BJ (cell line): Measurements from ENCODE around the gene SLC39A10. TPM values are rescaled to one million over a fixed set of nuclear protein-coding genes. Genes with fewer than 3 reads are reported as not detected.

Experiments
- CTCF ChIA-PET: fragments of 350-600 bp; formaldehyde crosslinking; extraction: SDS; loops from one replicate; lab custom pipeline; 2021; ENCODE audit warnings: antibody characterized with exemption, inconsistent platforms; lab: Yijun Ruan, JAX
- POLR2A ChIA-PET: fragments of 300-600 bp; sonication (Branson Sonifier 250); formaldehyde crosslinking; extraction: SDS; loops from one replicate; lab custom pipeline; 2021; ENCODE audit warnings: antibody characterized with exemption; lab: Charles Lee
- DNase-seq: peaks from one replicate; pipeline ENCODE4 v3.0.0-alpha.2; 2011; ENCODE audit warnings: low read depth
- H3K27me3 ChIP-seq: 2 replicates; pipeline ENCODE4 v1.6.0; 2011; ENCODE audit warnings: low read length; ENCODE audit not compliant: control insufficient read depth, insufficient read depth
- H3K36me3 ChIP-seq: 2 replicates; pipeline ENCODE4 v1.5.1; 2011; ENCODE audit warnings: low read length; ENCODE audit not compliant: control insufficient read depth, insufficient read depth
- H3K4me3 ChIP-seq: 2 replicates; pipeline ENCODE4 v1.5.1; 2011; ENCODE audit warnings: low read depth, mild to moderate bottlenecking, control low read depth, low read length
- CTCF ChIP-seq: IDR thresholded peaks from 2 replicates; pipeline ENCODE4 v1.5.1; 2011; ENCODE audit warnings: low read depth, mild to moderate bottlenecking, control low read depth, inconsistent platforms, low read length, moderate library complexity; ENCODE audit not compliant: insufficient read depth
- polyA plus RNA-seq: library from polyadenylated mRNA; depleted of rRNA; stranded (reverse); fragments of >200 nt; gene quantifications from 2 replicates; pipeline ENCODE4 v1.2.3, GENCODE V29; 2011

SLC39A10 gene
- polyA plus RNA-seq, 1 experiment = 13.7 TPM

GRCh38 chr2:195756218-195756942 is 99.4 kb downstream of the SLC39A10 start:
- no peaks in the 10 kb centered on the region for H3K27me3 ChIP-seq
- CTCF ChIA-PET = no interaction called here
- H3K4me3 ChIP-seq = no peak overlapping the region
- POLR2A ChIA-PET = no interaction called here
- no peaks in the 10 kb centered on the region for H3K36me3 ChIP-seq
- TF ChIP-seq CTCF = no peak
- DNase-seq = no peak

- Histone ChIP-seq H3K4me3 (no peak overlapping the region), H3K36me3 (no peaks in the 10 kb centered on the region), H3K27me3 (no peaks in the 10 kb centered on the region)
- POLR2A ChIA-PET = no interaction called here
- TF ChIP-seq CTCF = no peak
- CTCF ChIA-PET = interaction anchor here (1.5 kb wide), 1 partner anchor 17 kb away, joined by 6 read pairs; no protein-coding TSS in a partner anchor
- no peak for DNase-seq
Measured at GRCh38 chr2:195758846-195759245, 101.8 kb downstream of the SLC39A10 start.

- ChIA-PET POLR2A (no interaction called here), CTCF (interaction anchor here (1.5 kb wide), 1 partner anchor 16 kb away, joined by 6 read pairs; no protein-coding TSS in a partner anchor)
- Histone ChIP-seq H3K4me3 (no peak overlapping the region), H3K36me3 (no peaks in the 10 kb centered on the region), H3K27me3 (no peaks in the 10 kb centered on the region)
- no peak for TF ChIP-seq CTCF
- no peak for DNase-seq
Measured at GRCh38 chr2:195759877-195760276, 102.9 kb downstream of the SLC39A10 start.

- DNase-seq = no peak
- Histone ChIP-seq H3K27me3 (no peaks in the 10 kb centered on the region), H3K36me3 (no peaks in the 10 kb centered on the region), H3K4me3 (no peak overlapping the region)
- TF ChIP-seq CTCF = no peak
- CTCF ChIA-PET = no interaction called here
- POLR2A ChIA-PET = no interaction called here
Measured at GRCh38 chr2:195763866-195764265, 106.8 kb downstream of the SLC39A10 start.

- no peaks in the 10 kb centered on the region for H3K27me3 ChIP-seq
- H3K36me3 ChIP-seq = no peaks in the 10 kb centered on the region
- ChIA-PET CTCF (no interaction called here), POLR2A (no interaction called here)
- H3K4me3 ChIP-seq = no peak overlapping the region
- TF ChIP-seq CTCF = no peak
- no peak for DNase-seq
Measured at GRCh38 chr2:195766691-195767090, 109.7 kb downstream of the SLC39A10 start.
